SK-N-MC (cell line): Measurements from ENCODE around the gene STEAP2.

Experiments
- EZH2 ChIP-seq: fragments of 200-600 bp; sonication (generic); IDR thresholded peaks from one replicate; pipeline ENCODE4 v1.6.1; 2017; ENCODE audit warnings: antibody characterized with exemption
- FOXP2 ChIP-seq: optimal IDR thresholded peaks from 2 replicates; pipeline ENCODE3; 2011; ENCODE audit warnings: mild to moderate bottlenecking, moderate library complexity; ENCODE audit not compliant: insufficient read depth; ENCODE audit errors: extremely low read length, control extremely low read depth
- POLR2AphosphoS5 ChIP-seq: IDR thresholded peaks from 2 replicates; pipeline ENCODE4 v1.6.1; 2012; ENCODE audit warnings: mild to moderate bottlenecking, low read depth, low read length, borderline replicate concordance

DNA sequence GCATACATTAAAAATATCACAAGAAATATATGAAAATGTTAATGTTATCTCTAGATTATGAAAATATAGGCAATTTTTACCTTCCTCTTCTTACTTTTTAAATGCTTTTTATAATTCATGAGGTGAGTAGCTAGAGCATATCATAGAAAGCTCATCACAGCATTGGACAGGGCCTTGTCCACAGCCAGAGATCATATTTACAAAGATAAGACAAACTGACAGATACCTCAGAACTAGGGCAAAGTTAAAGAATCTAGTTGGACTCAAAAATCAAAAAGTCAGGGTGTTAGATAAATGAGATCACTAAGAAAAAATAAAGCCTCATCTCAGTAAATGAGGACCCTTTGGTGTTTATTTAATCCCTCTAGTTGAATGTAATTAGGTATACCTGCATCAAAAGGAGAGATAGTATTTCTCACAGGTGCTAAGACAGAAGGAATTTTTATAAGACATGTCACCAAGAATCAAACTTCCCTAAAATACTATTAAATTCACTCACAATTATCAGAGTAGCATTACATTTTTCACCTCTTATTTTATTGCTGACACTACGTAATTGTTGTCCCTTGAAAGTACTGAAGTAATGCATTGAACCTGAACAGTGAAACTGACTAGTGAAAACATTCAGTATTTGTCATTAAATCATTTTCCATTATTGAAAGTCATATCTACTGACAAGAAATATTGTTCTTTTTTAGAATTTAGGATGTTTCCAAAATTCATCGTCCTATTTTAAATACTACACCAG lies 59.1 kb downstream of the STEAP2 start:
- no peak for TF ChIP-seq EZH2
- no peak for TF ChIP-seq POLR2AphosphoS5
- no peak for TF ChIP-seq FOXP2
